Hepatocyte (in vitro differentiated cells): ENCODE data around the gene SLC35A5. TPM values are rescaled to one million over a fixed set of nuclear protein-coding genes. Genes with fewer than 3 reads are reported as not detected.

Experiments
- DNase-seq: peaks from one replicate; pipeline ENCODE4 v3.0.0-alpha.2; 2016; ENCODE audit warnings: low spot score
- H2AFZ ChIP-seq: fragments of 200-600 bp; sonication (generic); 2 replicates; pipeline ENCODE4 v1.6.0; 2016; ENCODE audit warnings: antibody characterized with exemption, mild to moderate bottlenecking
- H3K27ac ChIP-seq: fragments of 200-600 bp; sonication (generic); 2 replicates; pipeline ENCODE4 v1.5.1; 2016; ENCODE audit warnings: mild to moderate bottlenecking
- H3K27me3 ChIP-seq: fragments of 200-600 bp; sonication (generic); 2 replicates; pipeline ENCODE4 v1.6.1; 2016
- H3K36me3 ChIP-seq: fragments of 200-600 bp; sonication (generic); replicated peaks from 2 replicates; pipeline ENCODE4 v1.5.1; 2016; ENCODE audit warnings: low read depth; ENCODE audit not compliant: insufficient read depth
- H3K4me1 ChIP-seq: fragments of 200-600 bp; sonication (generic); 2 replicates; pipeline ENCODE4 v1.5.1; 2016; ENCODE audit warnings: mild to moderate bottlenecking, moderate library complexity; ENCODE audit not compliant: insufficient read depth
- H3K4me2 ChIP-seq: fragments of 200-600 bp; sonication (generic); 2 replicates; pipeline ENCODE4 v1.6.0; 2016
- H3K4me3 ChIP-seq: fragments of 200-600 bp; sonication (generic); 2 replicates; pipeline ENCODE4 v1.5.1; 2016; ENCODE audit warnings: mild to moderate bottlenecking
- H3K79me2 ChIP-seq: fragments of 200-600 bp; sonication (generic); 2 replicates; pipeline ENCODE4 v1.6.0; 2017; ENCODE audit warnings: mild to moderate bottlenecking
- H3K9me2 ChIP-seq: fragments of 200-600 bp; sonication (generic); replicated peaks from 2 replicates; pipeline ENCODE4 v1.6.0; 2017; ENCODE audit warnings: mild to moderate bottlenecking; ENCODE audit not compliant: insufficient read depth
- H3K9me3 ChIP-seq: fragments of 200-600 bp; sonication (generic); 2 replicates; pipeline ENCODE4 v1.5.1; 2016; ENCODE audit warnings: low read depth, mild to moderate bottlenecking
- H4K20me1 ChIP-seq: fragments of 200-600 bp; sonication (generic); 2 replicates; pipeline ENCODE4 v1.6.0; 2016; ENCODE audit warnings: mild to moderate bottlenecking; ENCODE audit not compliant: insufficient read depth, poor library complexity, severe bottlenecking
- CTCF ChIP-seq: fragments of 200-600 bp; sonication (generic); IDR thresholded peaks from 2 replicates; pipeline ENCODE4 v1.5.1; 2016; ENCODE audit warnings: antibody characterized with exemption, mild to moderate bottlenecking; ENCODE audit not compliant: poor library complexity
- EZH2 ChIP-seq: fragments of 200-600 bp; sonication (generic); IDR thresholded peaks from 2 replicates; pipeline ENCODE4 v1.6.1; 2016; ENCODE audit warnings: antibody characterized with exemption, mild to moderate bottlenecking, borderline replicate concordance
- EZH2phosphoT487 ChIP-seq: fragments of 200-600 bp; sonication (generic); IDR thresholded peaks from one replicate; pipeline ENCODE4 v1.6.1; 2018; ENCODE audit warnings: antibody characterized with exemption, mild to moderate bottlenecking, low read depth, moderate library complexity; ENCODE audit not compliant: unreplicated experiment, severe bottlenecking
- WGBS: methylation state at CpG from one replicate; pipeline ENCODE4 v1.1.6; 2016; ENCODE audit warnings: low lambda C conversion rate; ENCODE audit errors: missing lambda C conversion rate; 5-methylcytosine and 5-hydroxymethylcytosine counted together
- polyA plus RNA-seq: library from polyadenylated mRNA; unstranded; fragments of >200 nt; fragmentation: Nextera tagmentation; extraction: Ambion mirVana; gene quantifications from 2 replicates; pipeline ENCODE4 v1.2.1, GENCODE V29; 2016
- total RNA-seq: library from RNA; depleted of rRNA; stranded (reverse); fragments of >200 nt; gene quantifications from 2 replicates; pipeline ENCODE4 v1.2.3, GENCODE V29; 2014

Gene SLC35A5
- total and polyA plus RNA-seq, 2 experiments from 2014 or later: 30.5 to 56.8 TPM

- no peak overlapping the region for H2AFZ ChIP-seq
- H3K79me2 ChIP-seq: no peaks in the 10 kb centered on the region
- peak overlapping the region; percentile 62 for H3K4me2 ChIP-seq
- TF ChIP-seq CTCF: no peak
- no peak for TF ChIP-seq EZH2phosphoT487
- TF ChIP-seq EZH2: no peak
- no peaks in the 10 kb centered on the region for H3K36me3 ChIP-seq
- H3K27me3 ChIP-seq: no peaks in the 10 kb centered on the region
- H3K4me3 ChIP-seq: no peak overlapping the region
- H4K20me1 ChIP-seq: no peaks in the 10 kb centered on the region
- H3K4me1 ChIP-seq: peaks cover 11% of the 10 kb centered on the region
- H3K27ac ChIP-seq: peak overlapping the region; percentile 85
- no peaks in the 10 kb centered on the region for H3K9me2 ChIP-seq
- no peaks in the 10 kb centered on the region for H3K9me3 ChIP-seq
- WGBS: 31% methylated on average over 1 of the region's 1 CpG
- DNase-seq: peak; percentile 33
Observed at GRCh38 chr3:112633757-112634156, 71.9 kb downstream of the SLC35A5 start.

- no peak overlapping the region for H3K4me3 ChIP-seq
- H4K20me1 ChIP-seq: no peaks in the 10 kb centered on the region
- H3K4me2 ChIP-seq: peak overlapping the region; percentile 62
- 77% methylated on average over 4 of the region's 4 CpGs for WGBS
- no peak overlapping the region for H2AFZ ChIP-seq
- no peaks in the 10 kb centered on the region for H3K36me3 ChIP-seq
- TF ChIP-seq CTCF: no peak
- TF ChIP-seq EZH2phosphoT487: no peak
- no peak for TF ChIP-seq EZH2
- no peak for DNase-seq
- H3K4me1 ChIP-seq: peaks cover 15% of the 10 kb centered on the region
- H3K27me3 ChIP-seq: no peaks in the 10 kb centered on the region
- peak overlapping the region; percentile 85 for H3K27ac ChIP-seq
- H3K79me2 ChIP-seq: no peaks in the 10 kb centered on the region
- H3K9me3 ChIP-seq: no peaks in the 10 kb centered on the region
- no peaks in the 10 kb centered on the region for H3K9me2 ChIP-seq
Observed at GRCh38 chr3:112634786-112635541, 73.1 kb downstream of the SLC35A5 start.

Other genes starting within 250 kb of the SLC35A5 start
- 6.7 and 12.6 TPM in 2 replicates for gene CD200, start 228.9 kb upstream of the SLC35A5 start, total RNA-seq
- 14.2 and 16.8 TPM in 2 replicates for gene CD200, start 228.9 kb upstream of the SLC35A5 start, polyA plus RNA-seq
- not detected in 2 replicates for gene BTLA, start 62.6 kb upstream of the SLC35A5 start, total RNA-seq
- gene BTLA, start 62.6 kb upstream of the SLC35A5 start, polyA plus RNA-seq: not detected in 2 replicates
- gene ATG3, start 83 bp upstream of the SLC35A5 start, total RNA-seq: 33.7 and 40.7 TPM in 2 replicates
- 60.2 and 62.5 TPM in 2 replicates for gene ATG3, start 83 bp upstream of the SLC35A5 start, polyA plus RNA-seq
- gene CCDC80, start 79.1 kb downstream of the SLC35A5 start, total RNA-seq: 26.6 and 27.1 TPM in 2 replicates
- gene CCDC80, start 79.1 kb downstream of the SLC35A5 start, polyA plus RNA-seq: 83.5 and 95.4 TPM in 2 replicates